Activated CD8-positive, alpha-beta T cell treated with anti-CD3 and anti-CD28 coated beads, Interleukin-2, amount 10 ng/mL, durations not matched to agents 7 days and 5 days (primary cell): ENCODE data around the gene DCAF7. TPM values are rescaled to one million over a fixed set of nuclear protein-coding genes. Genes with fewer than 3 reads are reported as not detected.

Experiments
- ATAC-seq: fragments of 150-1000 bp; cut with Tn5 transposase; one replicate; pipeline ENCODE4 v1.10.0; 2021; ENCODE audit warnings: moderate library complexity
- CTCF ChIA-PET: fragments of 350-600 bp; sonication (Branson Sonifier 250); formaldehyde crosslinking; loops from one replicate; lab custom pipeline; 2021; ENCODE audit warnings: antibody characterized with exemption; lab: Charles Lee
- POLR2A ChIA-PET: fragments of 350-600 bp; sonication (Branson Sonifier 250); formaldehyde crosslinking; loops from one replicate; lab custom pipeline; 2021; ENCODE audit warnings: antibody characterized with exemption; lab: Charles Lee
- DNase-seq: peaks from one replicate; pipeline ENCODE4 v3.0.0-alpha.2; 2020
- H3K27ac Mint-ChIP-seq: one replicate; pipeline ENCODE4 v1.8.0; 2021; ENCODE audit warnings: mild to moderate bottlenecking, mixed read lengths
- H3K27me3 Mint-ChIP-seq: one replicate; pipeline ENCODE4 v1.8.0; 2021; ENCODE audit warnings: low read depth, mixed read lengths
- H3K36me3 Mint-ChIP-seq: one replicate; pipeline ENCODE4 v1.8.0; 2021; ENCODE audit warnings: low read depth, mixed read lengths
- H3K4me1 Mint-ChIP-seq: one replicate; pipeline ENCODE4 v1.8.0; 2021; ENCODE audit warnings: low read depth, mixed read lengths
- H3K4me3 Mint-ChIP-seq: one replicate; pipeline ENCODE4 v1.8.0; 2021; ENCODE audit warnings: mild to moderate bottlenecking, mixed read lengths
- H3K9me3 Mint-ChIP-seq: one replicate; pipeline ENCODE4 v1.8.0; 2022; ENCODE audit warnings: mixed read lengths; ENCODE audit not compliant: insufficient read depth
- total RNA-seq, 2 experiments: library from RNA; stranded (reverse); gene quantifications; one replicate each; pipeline ENCODE4 v1.2.3, GENCODE V29; 2021

Gene DCAF7, protein sequence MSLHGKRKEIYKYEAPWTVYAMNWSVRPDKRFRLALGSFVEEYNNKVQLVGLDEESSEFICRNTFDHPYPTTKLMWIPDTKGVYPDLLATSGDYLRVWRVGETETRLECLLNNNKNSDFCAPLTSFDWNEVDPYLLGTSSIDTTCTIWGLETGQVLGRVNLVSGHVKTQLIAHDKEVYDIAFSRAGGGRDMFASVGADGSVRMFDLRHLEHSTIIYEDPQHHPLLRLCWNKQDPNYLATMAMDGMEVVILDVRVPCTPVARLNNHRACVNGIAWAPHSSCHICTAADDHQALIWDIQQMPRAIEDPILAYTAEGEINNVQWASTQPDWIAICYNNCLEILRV
- total RNA-seq: 100 to 1,000 TPM; 127 TPM

DNA sequence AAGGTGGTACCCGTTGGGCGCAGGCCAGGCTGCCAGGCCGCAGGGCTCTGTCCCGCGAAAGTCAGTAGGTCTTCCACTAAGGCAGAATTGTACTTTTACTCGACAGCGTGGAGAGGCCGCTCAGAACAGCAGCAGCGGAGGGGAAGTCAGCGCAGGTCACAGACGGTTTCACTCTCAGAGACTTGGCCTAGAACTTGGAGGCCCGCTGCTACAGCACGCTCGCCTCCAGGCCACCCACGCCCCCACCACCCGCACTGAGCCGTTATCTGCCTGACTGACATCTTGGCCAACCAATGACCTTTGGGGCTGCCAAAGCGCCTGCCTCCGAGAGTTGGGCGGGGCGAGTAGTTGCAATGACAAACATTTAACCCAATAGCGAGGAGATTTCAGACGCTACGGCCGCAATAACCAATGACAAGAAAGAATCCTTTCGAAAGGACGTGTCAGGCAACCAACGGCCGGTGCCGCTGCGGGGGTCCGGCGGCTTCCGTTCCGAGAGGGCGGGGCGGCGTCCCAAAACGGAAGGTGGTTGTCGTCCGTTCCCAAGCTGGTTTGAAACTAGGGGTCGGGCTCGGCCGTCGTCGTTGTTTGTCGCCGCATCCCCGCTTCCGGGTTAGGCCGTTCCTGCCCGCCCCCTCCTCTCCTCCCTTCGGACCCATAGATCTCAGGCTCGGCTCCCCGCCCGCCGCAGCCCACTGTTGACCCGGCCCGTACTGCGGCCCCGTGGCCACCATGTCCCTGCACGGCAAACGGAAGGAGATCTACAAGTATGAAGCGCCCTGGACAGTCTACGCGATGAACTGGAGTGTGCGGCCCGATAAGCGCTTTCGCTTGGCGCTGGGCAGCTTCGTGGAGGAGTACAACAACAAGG is at the start of gene DCAF7:
TSS of gene DCAF7 (plus strand) at position 532 of the 871 bp plus-strand sequence. CDS start at position 733, 201 bp downstream.
- ATAC-seq (peak; percentile 96), DNase-seq (peak; percentile 100)
- peaks cover 27% of the 10 kb centered on the region for H3K4me1 Mint-ChIP-seq
- H3K4me3 Mint-ChIP-seq: peak within 1 kb of the TSS; percentile 99
- POLR2A ChIA-PET: interaction anchor here (0.8 to 1.8 kb wide), 5 partner anchors 10 to 224 kb away, joined by 3 to 9 read pairs (median 5); partner anchors contain the start of genes CCDC47, DDX42, MAP3K3 and TACO1
- no peaks in the 10 kb centered on the region for H3K9me3 Mint-ChIP-seq
- CTCF ChIA-PET: interaction anchor here (1.5 to 4.9 kb wide), 5 partner anchors 50 to 143 kb away, joined by 4 to 37 read pairs (median 9); partner anchors contain the start of genes ACE and TACO1
- H3K36me3 Mint-ChIP-seq: peaks cover 34% of the 10 kb centered on the region
- H3K27me3 Mint-ChIP-seq: no peaks in the 10 kb centered on the region
- H3K27ac Mint-ChIP-seq: peak within 1 kb of the TSS; percentile 97

DNA sequence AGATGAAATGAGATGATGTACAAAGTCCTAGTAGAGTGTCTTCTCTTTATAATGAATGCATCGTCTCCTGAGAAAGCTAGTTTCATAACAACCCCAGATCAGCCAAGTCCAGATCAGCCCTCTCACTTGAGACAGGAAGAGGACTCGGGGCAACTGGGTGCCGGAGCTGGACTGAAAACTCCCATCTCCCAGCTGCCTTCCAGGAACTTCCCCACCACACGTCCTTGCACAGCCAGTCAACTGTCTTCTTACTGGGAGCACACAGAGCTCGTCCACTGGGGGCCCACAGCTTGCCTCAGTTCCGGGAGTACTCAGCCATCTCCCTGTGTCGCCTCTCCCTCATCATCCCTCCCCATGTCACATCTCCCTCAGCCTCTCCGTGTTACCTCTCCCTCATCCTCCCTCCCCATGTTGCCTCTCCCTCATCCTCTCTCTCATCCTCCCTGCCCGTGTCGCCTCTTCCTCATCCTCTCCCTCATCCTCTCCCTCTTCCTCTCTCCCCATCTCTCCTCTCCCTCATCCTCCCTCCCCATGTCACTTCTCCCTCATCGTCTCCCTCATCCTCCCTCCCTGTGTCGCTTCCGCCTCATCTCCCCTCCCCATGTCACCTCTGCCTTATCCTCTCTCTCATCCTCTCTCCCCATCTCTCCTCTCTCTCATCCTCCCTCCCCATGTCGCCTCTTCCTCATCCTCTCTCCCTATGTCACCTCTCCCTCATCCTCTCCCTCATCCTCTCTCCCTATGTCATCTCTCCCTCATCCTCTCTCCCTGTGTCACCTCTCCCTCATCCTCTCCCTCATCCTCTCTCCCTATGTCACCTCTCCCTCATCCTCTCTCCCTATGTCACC is 49.5 kb upstream of the DCAF7 start:
- Mint-ChIP-seq H3K4me3 (no peak overlapping the region), H3K4me1 (no peaks in the 10 kb centered on the region), H3K36me3 (peaks cover 1% of the 10 kb centered on the region), H3K27ac (no peak overlapping the region), H3K27me3 (peaks cover 33% of the 10 kb centered on the region), H3K9me3 (no peaks in the 10 kb centered on the region)
- ChIA-PET CTCF (no interaction called here), POLR2A (no interaction called here)
- ATAC-seq (no peak), DNase-seq (no peak)

DNA sequence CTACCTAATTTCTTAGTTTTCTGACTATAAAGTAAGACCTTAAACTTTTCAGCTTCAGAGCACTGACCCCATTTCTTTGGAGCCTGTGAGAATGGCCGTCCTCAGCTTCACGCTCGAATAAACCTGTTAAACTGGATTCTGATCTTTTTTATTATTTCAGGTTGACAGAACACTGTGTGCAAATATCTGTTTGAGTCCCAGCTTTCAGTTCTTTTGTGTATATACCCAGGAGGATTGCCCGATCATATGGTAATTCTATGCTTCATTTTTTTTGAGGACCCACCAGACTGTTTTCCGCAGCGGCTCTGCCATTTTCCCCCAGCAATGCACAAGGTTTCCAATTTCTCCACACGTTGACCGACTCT is 47.0 kb upstream of the DCAF7 start:
- DNase-seq: no peak

DNA sequence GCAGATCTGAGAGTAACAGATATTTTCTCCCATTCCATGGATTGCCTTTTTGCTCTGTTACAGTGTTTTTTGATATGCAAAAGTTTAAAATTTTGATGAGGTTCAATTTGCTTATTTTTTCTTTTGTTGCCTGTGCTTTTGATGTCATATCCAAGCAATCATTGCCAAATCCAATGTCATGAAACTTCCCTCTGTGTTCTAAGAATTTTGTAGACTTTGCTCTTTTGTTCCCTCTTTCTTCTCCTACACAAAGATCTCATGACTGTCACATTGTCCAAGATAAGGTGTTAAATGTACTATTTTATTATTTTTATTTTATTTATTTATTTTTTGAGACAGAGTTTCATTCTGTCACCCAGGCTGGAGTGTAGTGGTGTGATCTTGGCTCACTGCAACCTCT is 46.0 kb upstream of the DCAF7 start:
- ATAC-seq (no peak), DNase-seq (no peak)
- Mint-ChIP-seq H3K4me3 (no peak overlapping the region), H3K4me1 (no peaks in the 10 kb centered on the region), H3K9me3 (no peaks in the 10 kb centered on the region), H3K27me3 (peaks cover 37% of the 10 kb centered on the region), H3K36me3 (peaks cover 1% of the 10 kb centered on the region), H3K27ac (no peak overlapping the region)
- ChIA-PET POLR2A (no interaction called here), CTCF (no interaction called here)

More for the DNA sequence above, 47.0 kb upstream of the DCAF7 start:
- no peak for ATAC-seq
- H3K36me3 Mint-ChIP-seq: peaks cover 1% of the 10 kb centered on the region
- ChIA-PET CTCF (interaction anchor here (0.9 to 1.1 kb wide), 2 partner anchors 24 to 97 kb away, joined by 3 to 4 read pairs; no protein-coding TSS in a partner anchor), POLR2A (interaction anchor here (0.9 kb wide), 1 partner anchor 26 kb away, joined by 3 read pairs; no protein-coding TSS in a partner anchor)
- no peak overlapping the region for H3K27ac Mint-ChIP-seq
- H3K9me3 Mint-ChIP-seq: no peaks in the 10 kb centered on the region
- H3K4me3 Mint-ChIP-seq: no peak overlapping the region
- H3K4me1 Mint-ChIP-seq: no peaks in the 10 kb centered on the region
- peaks cover 37% of the 10 kb centered on the region for H3K27me3 Mint-ChIP-seq

DNA sequence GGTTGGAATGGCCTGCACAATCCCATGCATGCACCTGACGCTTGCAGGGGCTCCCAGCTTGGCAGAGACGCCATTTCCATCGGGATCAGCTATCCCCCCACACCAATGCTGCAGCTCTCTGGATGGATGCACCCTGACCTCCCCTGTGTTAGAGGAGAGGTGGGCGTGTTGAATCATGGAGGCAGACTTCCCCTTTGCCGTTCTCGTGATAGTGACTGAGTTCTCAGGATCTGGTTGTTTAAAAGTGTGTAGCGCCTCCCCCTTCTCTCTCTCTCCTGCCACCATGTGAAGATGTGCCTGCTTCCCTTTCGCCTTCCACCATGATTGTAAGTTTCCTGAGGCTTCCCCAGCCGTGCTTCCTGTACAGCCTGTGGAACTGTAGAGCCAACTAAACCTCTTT is 44.9 kb upstream of the DCAF7 start:
- CTCF ChIA-PET: no interaction called here

DNA sequence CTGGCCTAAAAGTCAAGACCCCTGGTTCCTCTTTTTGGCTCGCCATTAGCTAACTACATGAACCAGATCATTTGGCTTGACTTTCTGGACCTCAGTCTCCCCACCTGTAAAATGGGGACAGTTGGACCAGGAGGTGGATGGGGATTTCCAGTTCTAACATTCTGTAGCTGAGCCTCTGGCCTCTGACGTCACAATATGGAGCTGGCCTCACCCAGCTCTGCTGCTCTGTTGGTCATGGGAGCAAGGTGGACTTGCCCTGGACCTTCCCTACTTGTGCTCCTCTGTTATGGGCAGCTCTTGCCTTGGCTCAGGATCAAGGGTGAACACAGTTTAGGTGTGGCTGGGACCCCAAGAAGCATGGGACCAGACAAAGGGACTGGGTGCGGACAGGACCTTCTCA is 43.6 kb upstream of the DCAF7 start:
- Mint-ChIP-seq H3K36me3 (peaks cover 1% of the 10 kb centered on the region), H3K4me1 (no peaks in the 10 kb centered on the region), H3K9me3 (no peaks in the 10 kb centered on the region), H3K4me3 (no peak overlapping the region), H3K27me3 (peaks cover 26% of the 10 kb centered on the region), H3K27ac (no peak overlapping the region)
- POLR2A ChIA-PET: no interaction called here
- CTCF ChIA-PET: interaction anchor here (1.4 kb wide), 1 partner anchor 105 kb away, joined by 3 read pairs; no protein-coding TSS in a partner anchor
- DNase-seq (no peak), ATAC-seq (no peak)

More for the DNA sequence above, 44.9 kb upstream of the DCAF7 start:
- no peak for ATAC-seq
- no peak for DNase-seq
- Mint-ChIP-seq H3K9me3 (no peaks in the 10 kb centered on the region), H3K4me1 (no peaks in the 10 kb centered on the region), H3K4me3 (no peak overlapping the region), H3K27me3 (peaks cover 36% of the 10 kb centered on the region), H3K36me3 (peaks cover 1% of the 10 kb centered on the region), H3K27ac (no peak overlapping the region)
- POLR2A ChIA-PET: no interaction called here

DNA sequence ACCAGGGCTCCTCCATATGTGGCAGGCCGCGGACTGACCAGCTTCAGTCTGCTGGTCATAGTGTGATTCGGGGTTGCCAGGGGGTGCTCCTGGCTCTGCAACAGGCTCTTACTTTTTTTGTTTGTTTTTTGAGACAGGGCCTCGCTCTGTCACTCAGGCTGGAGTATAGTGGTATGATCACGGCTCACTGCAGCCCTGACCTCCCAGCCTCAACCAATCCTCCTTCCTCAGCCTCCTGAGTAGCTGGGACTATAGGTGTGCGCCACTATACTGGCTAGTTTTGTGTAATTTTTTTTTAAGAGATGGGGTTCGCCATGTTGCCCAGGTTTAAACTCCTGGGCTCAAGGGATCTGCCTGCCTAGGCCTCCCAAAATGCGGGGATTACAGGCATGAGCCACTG is 38.9 kb upstream of the DCAF7 start:
- no peak for ATAC-seq
- Mint-ChIP-seq H3K36me3 (no peaks in the 10 kb centered on the region), H3K27ac (no peak overlapping the region), H3K4me1 (no peaks in the 10 kb centered on the region), H3K27me3 (peaks cover 6% of the 10 kb centered on the region), H3K9me3 (no peaks in the 10 kb centered on the region), H3K4me3 (no peak overlapping the region)
- DNase-seq: no peak
- CTCF ChIA-PET: no interaction called here
- POLR2A ChIA-PET: no interaction called here

DNA sequence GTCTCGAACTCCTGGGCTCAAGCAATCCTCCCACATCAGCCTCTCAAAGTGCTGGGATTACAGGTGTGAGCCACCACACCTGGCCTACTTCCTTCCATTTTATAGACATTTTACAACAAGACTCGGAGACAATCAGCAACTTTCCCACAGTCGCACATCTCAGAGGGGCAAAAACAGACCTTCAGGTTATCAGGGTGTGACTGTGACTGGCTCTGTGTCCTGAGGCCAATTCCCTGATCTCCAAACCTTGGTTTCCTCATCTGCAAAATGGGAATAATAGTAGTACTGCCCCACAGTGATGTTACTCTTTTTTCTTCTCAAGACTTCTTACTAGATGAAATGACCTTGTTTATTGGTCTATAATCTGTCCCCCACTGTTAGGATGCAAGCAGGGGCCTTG is 37.9 kb upstream of the DCAF7 start:
- no peaks in the 10 kb centered on the region for H3K4me1 Mint-ChIP-seq
- no peak for ATAC-seq
- no peak overlapping the region for H3K27ac Mint-ChIP-seq
- H3K27me3 Mint-ChIP-seq: peaks cover 4% of the 10 kb centered on the region
- H3K9me3 Mint-ChIP-seq: no peaks in the 10 kb centered on the region
- POLR2A ChIA-PET: no interaction called here
- no peak for DNase-seq
- H3K36me3 Mint-ChIP-seq: no peaks in the 10 kb centered on the region
- no peak overlapping the region for H3K4me3 Mint-ChIP-seq
- CTCF ChIA-PET: no interaction called here

DNA sequence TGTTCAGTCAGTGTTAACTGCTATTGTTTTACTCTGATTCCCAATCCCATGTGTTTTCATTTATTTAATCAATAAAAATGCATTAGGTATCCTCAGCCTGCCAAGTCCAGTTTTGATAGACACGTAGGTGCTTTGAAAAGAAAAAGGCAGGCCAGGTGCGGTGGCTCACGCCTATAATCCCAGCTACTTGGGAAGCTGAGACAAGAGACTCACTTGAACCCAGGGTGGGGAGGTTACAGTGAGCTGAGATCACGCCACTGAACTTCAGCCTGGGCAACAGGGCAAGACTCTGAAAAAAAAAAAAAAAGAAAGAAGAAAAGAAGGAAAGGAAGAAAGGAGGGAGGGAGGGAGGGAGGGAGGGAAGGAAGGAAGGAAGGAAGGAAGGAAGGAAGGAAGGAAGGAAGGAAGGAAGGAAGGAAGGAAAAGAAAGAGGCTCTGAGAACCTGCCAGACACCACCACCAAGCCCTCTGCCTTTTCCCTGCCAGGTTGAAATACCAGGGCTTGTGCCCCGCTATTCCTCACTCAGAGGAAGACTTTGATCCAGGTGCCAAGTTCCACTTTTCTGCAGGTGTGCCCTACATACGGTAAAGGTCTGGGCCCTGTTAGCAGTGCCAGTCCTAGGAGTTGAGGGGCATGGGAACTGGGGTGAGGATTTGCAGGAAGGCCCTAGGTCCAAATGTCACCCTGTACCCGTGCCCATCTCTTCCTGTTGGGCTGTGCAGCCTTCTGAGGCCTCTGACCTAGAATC is 37.2 kb upstream of the DCAF7 start:
- no peaks in the 10 kb centered on the region for H3K9me3 Mint-ChIP-seq
- H3K4me1 Mint-ChIP-seq: no peaks in the 10 kb centered on the region
- peaks cover 8% of the 10 kb centered on the region for H3K27me3 Mint-ChIP-seq
- H3K4me3 Mint-ChIP-seq: no peak overlapping the region
- ATAC-seq: no peak
- DNase-seq: no peak
- ChIA-PET CTCF (interaction anchor here (1.5 kb wide), 1 partner anchor 99 kb away, joined by 3 read pairs; no protein-coding TSS in a partner anchor), POLR2A (no interaction called here)
- no peak overlapping the region for H3K27ac Mint-ChIP-seq
- no peaks in the 10 kb centered on the region for H3K36me3 Mint-ChIP-seq

DNA sequence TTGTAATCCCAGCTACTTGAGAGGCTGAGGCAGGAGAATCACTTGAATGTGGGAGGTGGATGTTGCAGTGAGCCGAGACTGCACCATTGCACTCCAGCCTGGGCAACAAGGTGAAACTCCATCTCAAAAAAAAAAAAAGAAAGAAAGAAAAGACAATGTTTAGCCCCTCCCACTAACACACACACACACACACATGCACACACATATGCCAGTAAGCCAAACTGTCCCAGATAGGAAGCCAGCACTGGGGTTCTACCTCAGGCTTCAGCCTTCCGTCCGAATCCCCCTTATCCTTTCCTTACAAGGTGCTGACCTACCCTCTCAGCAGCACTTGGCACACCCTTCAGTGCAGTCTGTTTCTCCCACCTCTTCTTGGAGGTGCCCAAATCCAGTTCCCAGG is 35.8 kb upstream of the DCAF7 start:
- no peak for ATAC-seq
- no peak for DNase-seq
- H3K36me3 Mint-ChIP-seq: no peaks in the 10 kb centered on the region

More for the DNA sequence above, 35.8 kb upstream of the DCAF7 start:
- no peak overlapping the region for H3K27ac Mint-ChIP-seq
- no peaks in the 10 kb centered on the region for H3K9me3 Mint-ChIP-seq
- H3K4me3 Mint-ChIP-seq: no peak overlapping the region
- H3K4me1 Mint-ChIP-seq: no peaks in the 10 kb centered on the region
- ChIA-PET CTCF (interaction anchor here (1.1 to 1.5 kb wide), 3 partner anchors 35 to 108 kb away, joined by 3 read pairs; no protein-coding TSS in a partner anchor), POLR2A (no interaction called here)
- peaks cover 8% of the 10 kb centered on the region for H3K27me3 Mint-ChIP-seq
